Endothelial cell of umbilical vein (primary cell): Measurements from ENCODE around the gene KLF2. TPM values are rescaled to one million over a fixed set of nuclear protein-coding genes. Genes with fewer than 3 reads are reported as not detected.
A peak's percentile ranks its signal among the peaks of the same experiment; 100 is the strongest.

ENCODE experiments used
- BruUV-seq: library from RNA; stranded (reverse); fragments of 400-500 nt; replicated peaks from 2 replicates; lab custom pipeline; 2021; lab: Mats Ljungman, UMichigan
- CTCF ChIA-PET: fragments of 300-600, 350-600 bp; sonication (Branson Sonifier 250); formaldehyde crosslinking; loops from one replicate; lab custom pipeline; 2021; ENCODE audit warnings: antibody characterized with exemption, inconsistent platforms; lab: Charles Lee
- POLR2A ChIA-PET: fragments of 300-600, 350-600 bp; sonication (Branson Sonifier 250); formaldehyde crosslinking; loops from one replicate; lab custom pipeline; 2021; ENCODE audit warnings: antibody characterized with exemption, inconsistent platforms; lab: Charles Lee
- DNase-seq: peaks from one replicate; pipeline ENCODE4 v3.0.0-alpha.2; 2011; ENCODE audit warnings: low read depth, low spot score
- FAIRE-seq: peaks from 2 replicates; lab custom pipeline; 2011; peaks lifted over from hg19 to GRCh38; lab: Jason Lieb, UNC
- H2AFZ ChIP-seq: 2 replicates; pipeline ENCODE4 v1.6.0; 2012; ENCODE audit warnings: low read depth, low read length, control low read depth, inconsistent platforms
- H3K27ac ChIP-seq: 2 replicates; pipeline ENCODE4 v1.5.1; 2011; ENCODE audit warnings: low read depth, mild to moderate bottlenecking, control low read depth, low read length, moderate library complexity; ENCODE audit not compliant: insufficient read depth
- H3K27me3 ChIP-seq, 2 experiments: 2 replicates each; pipeline versions ENCODE4 v1.6.0 to v1.6.1; 2011; ENCODE audit warnings: low read length in 2 of 2, mixed read lengths in 1 of 2; ENCODE audit not compliant: control insufficient read depth in 2 of 2, insufficient read depth in 2 of 2
- H3K36me3 ChIP-seq, 2 experiments: 2 replicates in 1 of 2; 3 replicates in 1 of 2; pipeline ENCODE4 v1.5.1; 2011; ENCODE audit warnings: low read length in 2 of 2, mild to moderate bottlenecking in 1 of 2, moderate library complexity in 1 of 2; ENCODE audit not compliant: control insufficient read depth in 2 of 2, insufficient read depth in 2 of 2; ENCODE audit errors: extremely low read depth in 1 of 2
- H3K4me1 ChIP-seq: 3 replicates; pipeline ENCODE4 v1.5.1; 2011; ENCODE audit warnings: mild to moderate bottlenecking, low read length; ENCODE audit not compliant: control insufficient read depth, insufficient read depth; ENCODE audit errors: extremely low read depth
- H3K4me2 ChIP-seq: 2 replicates; pipeline ENCODE4 v1.6.1; 2011; ENCODE audit warnings: low read length, control low read depth, mixed read lengths; ENCODE audit not compliant: insufficient read depth
- H3K4me3 ChIP-seq, 3 experiments: fragments of 200-600 bp in 1 of 3; sonication (generic), shearing (Covaris generic) in 1 of 3; replicated peaks in 1 of 3; 2 replicates each; pipeline ENCODE4 v1.5.1; 2011 to 2016; ENCODE audit warnings: control low read depth in 3 of 3, low read length in 3 of 3, mild to moderate bottlenecking in 2 of 3, inconsistent platforms in 1 of 3, low read depth in 1 of 3, moderate library complexity in 1 of 3; ENCODE audit not compliant: insufficient read depth in 1 of 3
- H3K79me2 ChIP-seq: 2 replicates; pipeline ENCODE4 v1.6.0; 2012; ENCODE audit warnings: low read length, inconsistent platforms; ENCODE audit not compliant: control insufficient read depth, insufficient read depth
- H3K9ac ChIP-seq: replicated peaks from 2 replicates; pipeline ENCODE3; 2011; ENCODE audit warnings: low read length, control low read depth; ENCODE audit not compliant: insufficient read depth; ENCODE audit errors: extremely low read depth
- H3K9me1 ChIP-seq: replicated peaks from 3 replicates; pipeline ENCODE4 v1.6.0; 2011; ENCODE audit warnings: mild to moderate bottlenecking, low read length; ENCODE audit not compliant: control insufficient read depth, insufficient read depth; ENCODE audit errors: extremely low read depth
- H3K9me3 ChIP-seq: replicated peaks from 2 replicates; pipeline ENCODE4 v1.5.1; 2012; ENCODE audit warnings: low read length, inconsistent platforms; ENCODE audit not compliant: control insufficient read depth, insufficient read depth
- H4K20me1 ChIP-seq: replicated peaks from 2 replicates; pipeline ENCODE3; 2011; ENCODE audit warnings: mild to moderate bottlenecking, low read length; ENCODE audit not compliant: control insufficient read depth, insufficient read depth; ENCODE audit errors: extremely low read depth
- CTCF ChIP-seq, 2 donors: IDR thresholded peaks; 1 replicate in 1 of 2; 2 replicates in 1 of 2; pipeline ENCODE4 v1.5.1; 2011; ENCODE audit warnings: low read length in 2 of 2, mild to moderate bottlenecking in 2 of 2, moderate library complexity in 2 of 2, control low read depth in 1 of 2, inconsistent platforms in 1 of 2, low read depth in 1 of 2; ENCODE audit not compliant: insufficient read depth in 1 of 2; ENCODE audit errors: extremely low read depth in 1 of 2
- GATA2 ChIP-seq: IDR thresholded peaks from 2 replicates; pipeline ENCODE4 v1.7.0; 2011; ENCODE audit warnings: low read depth, mild to moderate bottlenecking, moderate library complexity, mixed read lengths, low read length; ENCODE audit not compliant: insufficient read length, insufficient read depth
- POLR2A ChIP-seq: IDR thresholded peaks from 2 replicates; pipeline ENCODE4 v1.6.1; 2012; ENCODE audit warnings: low read depth, mild to moderate bottlenecking, control low read depth, low read length
- dilution Hi-C: fragments of 300-500 bp; cut with MboI; formaldehyde crosslinking; loops from one replicate; pipeline ENCODE4 v1.15.0; 2019; ENCODE audit warnings: low sequenced_read_pairs; ENCODE audit not compliant: extremely low pct_ligation_motif_present
- intact Hi-C: fragments of 100-400 bp; cut with micrococcal nuclease; formaldehyde crosslinking; loops from one replicate; pipeline ENCODE4 v1.10.0; 2022
- polyA plus RNA-seq, 4 experiments: library from polyadenylated mRNA; depleted of rRNA in 3 of 4; stranded (reverse) in 3 of 4; unstranded in 1 of 4; fragments of >200 nt; gene quantifications; 2 replicates each; pipeline versions ENCODE4 v1.2.1 to v1.2.3, GENCODE V29; 2011 to 2012; ENCODE audit warnings: missing spikeins in 1 of 4
- total RNA-seq: library from RNA; stranded (reverse); gene quantifications from 2 replicates; pipeline ENCODE4 v1.2.3, GENCODE V29; 2021

Gene KLF2
- total and polyA plus RNA-seq, 2 donors (not counting 3 experiments of a cell fraction or from before 2014, with no cell fraction given) = 23.4 to 30.3 TPM

- CTCF ChIA-PET = no interaction called here
These were observed 36.1 kb upstream of the KLF2 start for GRCh38 chr19:16288544-16288943.

GRCh38 chr19:16289594-16289993 lies 35.0 kb upstream of the KLF2 start:
- FAIRE-seq (no peak), DNase-seq (no peak)
- no peaks in the 10 kb centered on the region for H3K9me3 ChIP-seq
- no peaks in the 10 kb centered on the region for H3K36me3 ChIP-seq
- ChIA-PET POLR2A (no interaction called here), CTCF (interaction anchor here (0.8 kb wide), 1 partner anchor 41 kb away, joined by 5 read pairs; no protein-coding TSS in a partner anchor)
- no peak overlapping the region for H2AFZ ChIP-seq
- dilution Hi-C loops (no loop called here), intact Hi-C loops (no loop called here)
- H3K4me1 ChIP-seq = peaks cover 34% of the 10 kb centered on the region
- H3K79me2 ChIP-seq = no peaks in the 10 kb centered on the region
- H3K4me2 ChIP-seq = no peak overlapping the region
- BruUV-seq = no TSS peak
- no peak overlapping the region for H3K9ac ChIP-seq
- peak; percentile 53 for TF ChIP-seq GATA2
- TF ChIP-seq POLR2A = no peak
- H3K9me1 ChIP-seq = no peaks in the 10 kb centered on the region
- H3K4me3 ChIP-seq = no peak overlapping the region
- H4K20me1 ChIP-seq = no peaks in the 10 kb centered on the region
- H3K27ac ChIP-seq = peak overlapping the region; percentile 81
- H3K27me3 ChIP-seq = no peaks in the 10 kb centered on the region

More at GRCh38 chr19:16288544-16288943, 36.1 kb upstream of the KLF2 start:
- FAIRE-seq = no peak
- no peak for TF ChIP-seq CTCF (IDR thresholded peaks at IDR 0.05; ENCODE audit: extremely low read depth in 1 of 2, insufficient read depth in 1 of 2, low read depth in 1 of 2, low read length in 2 of 2)
- intact Hi-C loops (no loop called here), dilution Hi-C loops (no loop called here)
- no peaks in the 10 kb centered on the region for H3K27me3 ChIP-seq
- POLR2A ChIA-PET = no interaction called here
- H4K20me1 ChIP-seq = no peaks in the 10 kb centered on the region
- H3K4me1 ChIP-seq = peaks cover 41% of the 10 kb centered on the region
- no peak overlapping the region for H3K27ac ChIP-seq
- H3K4me3 ChIP-seq = no peak overlapping the region
- H3K9ac ChIP-seq = no peak overlapping the region
- no peaks in the 10 kb centered on the region for H3K79me2 ChIP-seq
- no peak for DNase-seq
- H3K9me1 ChIP-seq = no peaks in the 10 kb centered on the region
- H3K4me2 ChIP-seq = no peak overlapping the region
- H3K36me3 ChIP-seq = no peaks in the 10 kb centered on the region
- no peak overlapping the region for H2AFZ ChIP-seq
- no TSS peak for BruUV-seq
- H3K9me3 ChIP-seq = no peaks in the 10 kb centered on the region
